GM21515 (cell line): ENCODE measurements around the gene ISG20.
A peak's percentile ranks its signal among the peaks of the same experiment; 100 is the strongest.

Experiments used
- ATAC-seq: cut with Tn5 transposase; IDR thresholded peaks from one replicate; pipeline ENCODE4 v1.9.1; 2021; ENCODE audit not compliant: unreplicated experiment

ISG20 gene

GRCh38 chr15:88653200-88654064 lies 14.6 kb downstream of the ISG20 start:
- no peak for ATAC-seq

- ATAC-seq = no peak
These were observed 15.8 kb downstream of the ISG20 start for GRCh38 chr15:88654430-88655102.

- ATAC-seq = no peak
These were observed 16.3 kb downstream of the ISG20 start for GRCh38 chr15:88655103-88655553.

GRCh38 chr15:88655800-88656488 lies 17.1 kb downstream of the ISG20 start:
- ATAC-seq = no peak

GRCh38 chr15:88656760-88657221 lies 18.0 kb downstream of the ISG20 start:
- ATAC-seq = peak; percentile 95

- no peak for ATAC-seq
These were observed 18.7 kb downstream of the ISG20 start for GRCh38 chr15:88657326-88658069.

- no peak for ATAC-seq
These were observed 19.5 kb downstream of the ISG20 start for GRCh38 chr15:88658070-88658965.

GRCh38 chr15:88658972-88659931 lies 20.4 kb downstream of the ISG20 start:
- ATAC-seq = no peak

- no peak for ATAC-seq
These were observed 22.4 kb downstream of the ISG20 start for GRCh38 chr15:88661041-88661700.

- ATAC-seq = no peak
These were observed 23.1 kb downstream of the ISG20 start for GRCh38 chr15:88661761-88662556.

- ATAC-seq = no peak
These were observed 24.4 kb downstream of the ISG20 start for GRCh38 chr15:88663141-88663621.

- ATAC-seq = no peak
These were observed 25.4 kb downstream of the ISG20 start for GRCh38 chr15:88664151-88664778.

GRCh38 chr15:88674661-88675060 lies 35.8 kb downstream of the ISG20 start:
- no peak for ATAC-seq

GRCh38 chr15:88678755-88679154 lies 39.9 kb downstream of the ISG20 start:
- ATAC-seq = no peak

GRCh38 chr15:88680241-88681001 lies 41.6 kb downstream of the ISG20 start:
- ATAC-seq = no peak

- no peak for ATAC-seq
These were observed 42.9 kb downstream of the ISG20 start for GRCh38 chr15:88681610-88682221.
